Hippocampal formation (tissue), 2 donors: ENCODE measurements around the gene PHACTR2.

Experiments
- DNase-seq, 2 donors: peaks; one replicate each; lab custom pipeline; 2025; lab: John Stamatoyannopoulos, UW

The PHACTR2 gene

GRCh38 chr6:143675382-143675900 lies 2.3 kb upstream of the PHACTR2 start:
- DNase-seq: no peak

DNA sequence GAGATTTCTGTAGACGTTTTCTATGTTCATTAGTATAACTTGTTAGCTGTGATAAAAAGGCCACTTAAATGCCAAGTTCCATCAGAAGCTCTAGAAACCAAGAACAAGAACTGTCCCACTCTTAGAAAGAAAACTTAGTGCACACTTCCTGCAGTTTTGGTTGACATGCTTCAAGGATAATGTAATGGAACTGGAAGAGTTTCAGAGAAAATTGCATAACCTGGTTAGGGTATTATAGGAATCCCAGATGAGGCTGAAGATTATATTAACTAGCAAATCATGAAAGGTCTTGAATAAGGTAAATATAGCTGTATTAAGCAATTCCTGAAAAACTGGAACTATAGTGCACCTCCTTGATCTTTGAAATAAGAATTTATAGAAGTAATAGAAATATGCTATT lies 1.8 kb upstream of the PHACTR2 start:
- no peak for DNase-seq

GRCh38 chr6:143676437-143677045 lies 1.2 kb upstream of the PHACTR2 start:
- DNase-seq: no peak

- no peak for DNase-seq
Measured at GRCh38 chr6:143677577-143677890, 231 bp upstream of the PHACTR2 start.

DNA sequence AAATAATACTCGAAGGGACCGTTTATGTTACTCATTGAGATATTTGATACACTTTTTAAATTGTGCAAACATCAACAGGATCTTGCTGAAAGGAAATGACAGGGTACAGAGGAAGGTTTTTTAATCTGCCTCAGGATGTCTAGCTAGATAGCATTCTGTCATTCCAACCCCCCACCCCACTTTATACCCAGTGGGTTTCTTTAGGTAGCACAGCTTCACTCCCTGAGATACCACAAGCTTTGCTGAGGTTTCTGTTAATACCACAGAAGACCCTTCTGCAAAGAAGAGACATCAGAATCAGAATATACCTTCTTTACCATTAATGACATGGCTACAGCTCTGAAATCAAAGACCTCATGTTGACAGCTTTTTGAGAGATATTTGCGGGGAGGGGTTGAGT lies 1.3 kb downstream of the PHACTR2 start:
- no peak for DNase-seq

DNA sequence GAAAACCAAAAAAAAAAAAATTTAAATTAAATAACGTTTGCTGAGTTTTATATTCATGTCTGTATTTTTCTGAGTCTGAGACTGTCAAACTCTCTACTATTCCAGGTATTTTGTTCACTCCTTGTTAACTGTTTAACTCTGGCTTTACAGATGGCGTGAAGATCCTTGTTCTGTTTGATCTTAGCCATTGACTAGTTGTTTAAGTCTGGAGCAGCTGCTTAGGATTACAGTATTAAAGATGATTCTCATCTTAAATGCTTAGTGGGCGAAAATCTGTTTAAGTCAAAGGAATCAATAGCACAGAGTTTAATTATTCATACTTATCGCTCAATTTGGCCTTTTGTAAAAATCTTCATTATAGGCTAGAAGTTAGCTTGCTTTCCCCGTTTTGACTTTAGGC lies 2.4 kb downstream of the PHACTR2 start:
- DNase-seq: no peak

DNA sequence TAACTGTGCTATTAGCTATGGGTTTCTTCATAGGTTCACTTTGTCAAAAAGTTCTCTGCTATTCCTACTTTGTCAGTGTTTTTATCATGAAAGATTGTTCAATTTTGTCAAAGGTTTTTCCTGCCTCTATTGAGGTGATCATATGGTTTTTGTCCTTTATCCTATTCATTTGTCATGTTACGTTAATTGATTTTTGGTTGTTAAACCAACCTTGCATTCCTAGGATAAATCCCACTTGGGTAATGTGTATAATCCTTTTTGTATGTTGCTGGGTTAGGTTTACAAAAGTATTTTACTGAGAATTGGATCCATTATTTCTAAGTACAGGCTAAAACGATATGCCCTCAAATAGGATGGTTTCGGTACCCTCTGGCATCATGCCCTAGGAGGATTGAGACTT lies 5.0 kb downstream of the PHACTR2 start:
- no peak for DNase-seq

GRCh38 chr6:143684486-143684885 lies 6.7 kb downstream of the PHACTR2 start:
- no peak for DNase-seq

DNA sequence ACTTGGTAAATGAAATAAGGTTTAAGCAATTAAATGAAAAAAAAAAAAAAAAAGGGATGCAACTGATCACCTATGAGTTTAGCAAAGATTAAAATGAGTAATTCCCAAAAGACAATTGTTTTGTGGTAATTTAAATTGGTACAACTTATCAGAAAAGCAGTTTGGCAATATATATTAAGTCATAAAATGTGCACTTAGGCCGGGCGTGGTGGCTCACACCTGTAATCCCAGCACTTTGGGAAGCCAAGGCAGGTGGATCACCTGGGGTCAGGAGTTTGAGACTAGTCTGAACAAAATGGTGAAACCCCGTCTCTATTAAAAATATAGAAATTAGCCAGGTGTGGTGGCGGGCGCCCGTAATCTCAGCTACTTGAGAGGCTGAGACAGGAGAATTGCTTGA lies 7.9 kb downstream of the PHACTR2 start:
- DNase-seq: no peak

DNA sequence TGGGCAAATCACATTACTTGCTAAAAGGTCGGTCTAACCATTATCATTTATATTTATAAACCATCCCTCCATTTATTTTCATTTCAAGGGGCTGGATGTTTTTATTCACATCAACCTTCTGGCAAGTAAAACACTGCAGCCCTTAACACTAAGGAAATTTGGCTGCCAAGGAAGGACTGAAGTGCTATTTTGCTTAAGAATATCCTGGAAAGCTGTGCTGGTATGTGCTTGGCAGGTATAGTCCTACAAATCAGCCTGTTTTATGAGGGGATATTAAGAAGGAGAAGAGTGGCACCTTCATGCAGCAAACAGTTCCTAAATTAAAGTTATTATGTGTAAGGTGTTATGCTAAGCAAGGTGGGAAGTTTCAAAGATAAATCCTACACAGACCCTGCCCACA lies 9.8 kb downstream of the PHACTR2 start:
- DNase-seq: peak in 1 of 2 donors; percentile 7

- no peak for DNase-seq
Measured at GRCh38 chr6:143688681-143689080, 10.9 kb downstream of the PHACTR2 start.

GRCh38 chr6:143689852-143690251 lies 12.1 kb downstream of the PHACTR2 start:
- DNase-seq: no peak

GRCh38 chr6:143691155-143691554 lies 13.4 kb downstream of the PHACTR2 start:
- DNase-seq: no peak

- DNase-seq: no peak
Measured at GRCh38 chr6:143691900-143692636, 14.3 kb downstream of the PHACTR2 start.

- DNase-seq: no peak
Measured at GRCh38 chr6:143692696-143693095, 14.9 kb downstream of the PHACTR2 start.

DNA sequence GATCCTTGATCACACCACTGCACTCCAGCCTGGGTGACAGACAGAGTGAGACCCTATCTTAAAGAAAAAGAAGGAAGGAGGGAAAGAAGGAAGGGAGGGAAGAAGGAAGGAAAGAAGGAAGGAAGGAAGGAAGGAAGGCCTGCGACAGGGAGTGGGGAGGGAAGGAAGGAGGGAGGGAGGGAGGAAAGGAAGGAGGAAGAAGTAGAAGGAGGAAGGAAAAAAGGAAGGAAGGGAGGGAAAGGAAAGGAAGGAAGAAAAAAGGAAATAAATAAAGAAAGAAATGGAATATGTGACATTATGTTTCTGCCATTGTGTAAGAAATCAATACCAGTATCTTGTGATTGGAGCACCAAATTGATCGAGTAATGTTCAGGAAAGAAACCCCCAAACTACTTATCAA lies 16.2 kb downstream of the PHACTR2 start:
- no peak for DNase-seq

DNA sequence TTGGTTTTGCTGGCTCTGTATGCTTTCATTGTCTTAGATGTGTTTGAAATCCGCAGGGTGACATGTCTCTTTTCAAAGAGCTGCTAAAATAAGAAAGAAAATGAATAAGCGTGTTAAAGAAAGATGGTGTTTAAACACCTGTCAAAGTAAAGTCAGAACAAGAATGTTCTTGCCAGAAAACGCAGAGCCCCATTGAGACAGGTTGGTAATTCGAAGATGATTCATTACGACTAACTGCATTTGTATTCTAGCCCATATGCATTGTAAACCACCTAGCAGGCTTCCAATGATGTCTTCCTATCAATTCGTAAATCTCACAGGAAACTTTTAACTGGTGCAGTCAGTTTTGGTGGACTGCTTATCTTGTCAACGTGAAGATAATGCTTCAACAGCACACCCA lies 16.8 kb downstream of the PHACTR2 start:
- DNase-seq: no peak

- DNase-seq: no peak
Measured at GRCh38 chr6:143695130-143695968, 17.6 kb downstream of the PHACTR2 start.

GRCh38 chr6:143695969-143696663 lies 18.4 kb downstream of the PHACTR2 start:
- DNase-seq: no peak

DNA sequence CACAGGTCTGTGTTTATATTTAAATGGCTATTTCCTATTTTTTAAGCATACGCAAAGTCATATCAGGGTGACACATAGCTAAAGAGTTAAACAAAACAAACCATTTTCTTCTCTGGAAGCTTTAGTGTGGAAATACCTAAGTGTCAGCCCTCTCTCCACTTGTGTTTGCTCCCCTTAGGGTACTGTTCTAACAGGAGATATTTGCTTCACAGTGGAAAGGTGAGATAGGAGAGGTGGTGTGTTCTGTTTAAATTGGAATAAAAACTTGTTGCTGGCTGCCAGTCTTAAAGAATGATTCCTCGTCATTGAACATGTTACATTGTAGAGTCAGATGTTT lies 18.9 kb downstream of the PHACTR2 start:
- no peak for DNase-seq

DNA sequence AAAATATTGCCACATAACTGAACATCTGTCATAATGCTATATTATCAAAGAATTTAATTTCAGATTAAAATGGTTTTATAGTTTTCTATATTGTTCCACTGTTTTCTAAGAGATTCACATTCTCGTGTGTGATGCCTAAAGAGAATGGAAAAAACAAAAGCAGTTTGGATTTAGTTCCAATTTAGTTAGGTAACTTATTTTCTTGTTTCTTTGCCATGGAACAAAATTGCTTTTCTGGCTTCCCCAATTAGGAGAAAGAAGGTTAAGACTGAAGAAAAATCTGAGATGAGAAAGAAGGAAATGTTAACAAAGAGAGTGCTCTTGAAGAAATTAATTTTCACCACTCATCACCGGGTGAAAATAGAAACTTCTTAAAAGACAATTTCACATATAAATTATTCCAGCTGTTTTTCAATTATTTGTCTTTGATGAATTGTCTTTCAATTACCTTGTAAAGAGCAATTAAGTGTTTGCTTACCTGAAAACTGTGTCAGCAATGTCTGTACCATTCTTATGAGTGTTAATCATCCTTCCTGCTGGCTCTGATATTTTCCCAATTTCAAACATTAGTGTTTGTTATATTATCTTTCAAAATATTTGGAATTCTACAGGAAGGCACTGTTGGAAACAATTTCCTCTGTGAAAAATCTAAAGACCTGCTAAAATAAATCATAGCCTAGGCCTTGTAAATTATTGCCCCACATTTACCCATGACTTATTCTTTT lies 19.5 kb downstream of the PHACTR2 start:
- DNase-seq: no peak

- DNase-seq: no peak
Measured at GRCh38 chr6:143698329-143698728, 20.6 kb downstream of the PHACTR2 start.
